ENCODE results near the gene C3orf18. TPM values are rescaled to one million over a fixed set of nuclear protein-coding genes. Genes with fewer than 3 reads are reported as not detected.
A peak's percentile ranks its signal among the peaks of the same experiment; 100 is the strongest.

C3orf18 gene
- total and polyA plus RNA-seq, 3 experiments from 2014 or later: 11.5 to 15.8 (median 13.0) TPM

GRCh38 chr3:50602595-50603191 lies 35.1 kb upstream of the C3orf18 start:
- Histone ChIP-seq H3K4me3 (ENCODE audit: low read length) (peak overlapping the region; percentile 26), H3K36me3 (ENCODE audit: insufficient read depth, low read length) (peaks cover 36% of the 10 kb centered on the region), H3K4me1 (ENCODE audit: insufficient read depth, low read length) (peaks cover 96% of the 10 kb centered on the region), H3K27me3 (ENCODE audit: insufficient read depth, low read length, poor library complexity, severe bottlenecking) (no peaks in the 10 kb centered on the region), H3K27ac (ENCODE audit: low read depth, low read length) (peak overlapping the region; percentile 84), H3K9me3 (ENCODE audit: low read length) (no peaks in the 10 kb centered on the region)
- POLR2A ChIA-PET: interaction anchor here (0.5 to 5.7 kb wide), 5 partner anchors 8 to 897 kb away, joined by 7 to 35 read pairs (median 14); partner anchors contain the start of genes CISH and HEMK1
- peak overlapping the region; percentile 90 to 98 (median 96) for H3K27ac Mint-ChIP-seq
- H3K27me3 Mint-ChIP-seq: no peaks in the 10 kb centered on the region
- peak overlapping the region; percentile 69 to 81 (median 76) for H3K4me3 Mint-ChIP-seq
- H3K9me3 Mint-ChIP-seq: no peaks in the 10 kb centered on the region
- peaks cover 84 to 98% (median 94%) of the 10 kb centered on the region in 3 donors for H3K4me1 Mint-ChIP-seq
- CTCF ChIA-PET: interaction anchor here (1.0 to 21.6 kb wide), 6 partner anchors 7 to 28 kb away, joined by 3 to 724 read pairs (median 27); partner anchors contain the start of genes C3orf18, CISH, HEMK1 and MAPKAPK3
- peaks cover 19 to 41% (median 21%) of the 10 kb centered on the region in 3 donors for H3K36me3 Mint-ChIP-seq
- no peak for DNase-seq

GRCh38 chr3:50600841-50601591 lies 33.5 kb upstream of the C3orf18 start:
- Mint-ChIP-seq H3K36me3 (peaks cover 11 to 26% (median 17%) of the 10 kb centered on the region in 3 donors), H3K27me3 (no peaks in the 10 kb centered on the region), H3K4me3 (peak overlapping the region; percentile 48 to 81 (median 76)), H3K9me3 (no peaks in the 10 kb centered on the region), H3K4me1 (peaks cover 68 to 83% (median 78%) of the 10 kb centered on the region in 3 donors), H3K27ac (peak overlapping the region; percentile 90 to 98 (median 96))
- Histone ChIP-seq H3K27me3 (ENCODE audit: insufficient read depth, low read length, poor library complexity, severe bottlenecking) (no peaks in the 10 kb centered on the region), H3K4me3 (ENCODE audit: low read length) (peak overlapping the region; percentile 26), H3K9me3 (ENCODE audit: low read length) (no peaks in the 10 kb centered on the region), H3K4me1 (ENCODE audit: insufficient read depth, low read length) (peaks cover 79% of the 10 kb centered on the region), H3K27ac (ENCODE audit: low read depth, low read length) (peak overlapping the region; percentile 84), H3K36me3 (ENCODE audit: insufficient read depth, low read length) (peaks cover 22% of the 10 kb centered on the region)
- DNase-seq: peak; percentile 52 to 79 (median 57)
- ChIA-PET POLR2A (interaction anchor here (0.5 to 5.7 kb wide), 8 partner anchors 8 to 1171 kb away, joined by 3 to 35 read pairs (median 10); partner anchors contain the start of genes CISH and HEMK1), CTCF (interaction anchor here (2.8 to 21.6 kb wide), 5 partner anchors 9 to 26 kb away, joined by 15 to 724 read pairs (median 33); partner anchors contain the start of genes C3orf18, CISH, HEMK1 and MAPKAPK3)

GRCh38 chr3:50600141-50600753 lies 32.7 kb upstream of the C3orf18 start:
- Histone ChIP-seq H3K4me1 (ENCODE audit: insufficient read depth, low read length) (peaks cover 78% of the 10 kb centered on the region), H3K27me3 (ENCODE audit: insufficient read depth, low read length, poor library complexity, severe bottlenecking) (no peaks in the 10 kb centered on the region), H3K4me3 (ENCODE audit: low read length) (peak overlapping the region; percentile 26), H3K27ac (ENCODE audit: low read depth, low read length) (peak overlapping the region; percentile 84), H3K36me3 (ENCODE audit: insufficient read depth, low read length) (peaks cover 14% of the 10 kb centered on the region), H3K9me3 (ENCODE audit: low read length) (no peaks in the 10 kb centered on the region)
- peaks cover 4 to 18% (median 12%) of the 10 kb centered on the region in 3 donors for H3K36me3 Mint-ChIP-seq
- no peaks in the 10 kb centered on the region for H3K27me3 Mint-ChIP-seq
- peak overlapping the region in 5 of 7 donors; percentile 26 to 81 (median 76) for H3K4me3 Mint-ChIP-seq
- DNase-seq: no peak
- peak overlapping the region; percentile 61 to 98 (median 94) for H3K27ac Mint-ChIP-seq
- H3K4me1 Mint-ChIP-seq: peaks cover 61 to 83% (median 78%) of the 10 kb centered on the region in 3 donors
- H3K9me3 Mint-ChIP-seq: no peaks in the 10 kb centered on the region
- POLR2A ChIA-PET: interaction anchor here (0.6 to 5.7 kb wide), 3 partner anchors 10 to 20 kb away, joined by 3 to 35 read pairs (median 24); partner anchors contain the start of gene CISH
- CTCF ChIA-PET: interaction anchor here (2.8 to 21.6 kb wide), 5 partner anchors 10 to 25 kb away, joined by 15 to 724 read pairs (median 33); partner anchors contain the start of genes C3orf18, CISH, HEMK1 and MAPKAPK3

GRCh38 chr3:50599716-50600118 lies 32.2 kb upstream of the C3orf18 start:
- H3K4me1 ChIP-seq (ENCODE audit: insufficient read depth, low read length): peaks cover 75% of the 10 kb centered on the region
- Mint-ChIP-seq H3K27me3 (no peaks in the 10 kb centered on the region), H3K4me3 (peak overlapping the region in 3 of 7 donors; percentile 20 to 32 (median 26)), H3K4me1 (peaks cover 61 to 83% (median 78%) of the 10 kb centered on the region in 3 donors), H3K27ac (peak overlapping the region; percentile 55 to 98 (median 80)), H3K9me3 (no peaks in the 10 kb centered on the region), H3K36me3 (peaks cover 3 to 13% (median 11%) of the 10 kb centered on the region in 3 donors)
- peak overlapping the region; percentile 84 for H3K27ac ChIP-seq (ENCODE audit: low read depth, low read length)
- no peak overlapping the region for H3K4me3 ChIP-seq (ENCODE audit: low read length)
- H3K27me3 ChIP-seq (ENCODE audit: insufficient read depth, low read length, poor library complexity, severe bottlenecking): no peaks in the 10 kb centered on the region
- ChIA-PET POLR2A (interaction anchor here (3.5 to 5.7 kb wide), 2 partner anchors 10 to 11 kb away, joined by 24 to 35 read pairs; partner anchors contain the start of gene CISH), CTCF (interaction anchor here (2.8 to 21.6 kb wide), 4 partner anchors 9 to 25 kb away, joined by 15 to 724 read pairs (median 46); partner anchors contain the start of genes C3orf18, HEMK1 and MAPKAPK3)
- H3K9me3 ChIP-seq (ENCODE audit: low read length): no peaks in the 10 kb centered on the region
- DNase-seq: no peak
- peaks cover 9% of the 10 kb centered on the region for H3K36me3 ChIP-seq (ENCODE audit: insufficient read depth, low read length)

GRCh38 chr3:50599115-50599715 lies 31.7 kb upstream of the C3orf18 start:
- ChIA-PET CTCF (interaction anchor here (1.2 to 5.0 kb wide), 6 partner anchors 9 to 26 kb away, joined by 3 to 60 read pairs (median 8); partner anchors contain the start of gene CISH), POLR2A (interaction anchor here (5.7 kb wide), 1 partner anchor 11 kb away, joined by 35 read pairs; the partner anchor contains the start of gene CISH)
- Mint-ChIP-seq H3K4me3 (no peak overlapping the region), H3K27ac (peak overlapping the region; percentile 40 to 98 (median 71)), H3K27me3 (no peaks in the 10 kb centered on the region), H3K9me3 (no peaks in the 10 kb centered on the region), H3K4me1 (peaks cover 58 to 83% (median 79%) of the 10 kb centered on the region in 3 donors), H3K36me3 (peaks cover 1 to 9% (median 8%) of the 10 kb centered on the region in 3 donors)
- H3K4me3 ChIP-seq (ENCODE audit: low read length): no peak overlapping the region
- H3K4me1 ChIP-seq (ENCODE audit: insufficient read depth, low read length): peaks cover 75% of the 10 kb centered on the region
- no peak for DNase-seq
- H3K27ac ChIP-seq (ENCODE audit: low read depth, low read length): peak overlapping the region; percentile 84
- H3K27me3 ChIP-seq (ENCODE audit: insufficient read depth, low read length, poor library complexity, severe bottlenecking): no peaks in the 10 kb centered on the region
- no peaks in the 10 kb centered on the region for H3K9me3 ChIP-seq (ENCODE audit: low read length)
- peaks cover 4% of the 10 kb centered on the region for H3K36me3 ChIP-seq (ENCODE audit: insufficient read depth, low read length)

- H3K36me3 Mint-ChIP-seq: no peaks in the 10 kb centered on the region
- Histone ChIP-seq H3K9me3 (ENCODE audit: low read length) (no peaks in the 10 kb centered on the region), H3K27me3 (ENCODE audit: insufficient read depth, low read length, poor library complexity, severe bottlenecking) (no peaks in the 10 kb centered on the region), H3K4me1 (ENCODE audit: insufficient read depth, low read length) (peaks cover 68% of the 10 kb centered on the region), H3K27ac (ENCODE audit: low read depth, low read length) (no peak overlapping the region), H3K4me3 (ENCODE audit: low read length) (no peak overlapping the region), H3K36me3 (ENCODE audit: insufficient read depth, low read length) (no peaks in the 10 kb centered on the region)
- H3K27me3 Mint-ChIP-seq: no peaks in the 10 kb centered on the region
- H3K27ac Mint-ChIP-seq: peak overlapping the region in 6 of 8 donors; percentile 36 to 98 (median 65)
- DNase-seq: no peak
- no peaks in the 10 kb centered on the region for H3K9me3 Mint-ChIP-seq
- CTCF ChIA-PET: interaction anchor here (10.7 to 11.1 kb wide), 2 partner anchors 18 to 23 kb away, joined by 176 to 293 read pairs; partner anchors contain the start of genes C3orf18, CISH, HEMK1 and MAPKAPK3
- H3K4me1 Mint-ChIP-seq: peaks cover 37 to 75% (median 67%) of the 10 kb centered on the region in 3 donors
- H3K4me3 Mint-ChIP-seq: peak overlapping the region in 1 of 7 donors; percentile 6
- POLR2A ChIA-PET: no interaction called here
These were observed 26.8 kb upstream of the C3orf18 start for GRCh38 chr3:50594253-50594785.

Data from CD8-positive, alpha-beta memory T cell (primary cell).